ENCODE results near the gene VEPH1. TPM values are rescaled to one million over a fixed set of nuclear protein-coding genes. Genes with fewer than 3 reads are reported as not detected.
A peak's percentile ranks its signal among the peaks of the same experiment; 100 is the strongest.

Gene VEPH1
- total RNA-seq, 1 donor: 23.2 TPM

- Histone ChIP-seq H2AFZ (ENCODE audit: low read length) (no peak overlapping the region), H3K4me2 (ENCODE audit: insufficient read depth, low read length) (no peak overlapping the region), H3K9me3 (ENCODE audit: low read depth, low read length) (no peaks in the 10 kb centered on the region), H3K27me3 (ENCODE audit: insufficient read depth, low read length) (no peaks in the 10 kb centered on the region), H3K4me3 (ENCODE audit: insufficient read depth, low read length) (no peak overlapping the region), H4K20me1 (ENCODE audit: insufficient read depth, low read length) (no peaks in the 10 kb centered on the region), H3K27ac (ENCODE audit: low read depth, low read length) (peak overlapping the region; percentile 27), H3K79me2 (ENCODE audit: insufficient read depth, low read length) (no peaks in the 10 kb centered on the region), H3K4me1 (ENCODE audit: insufficient read depth, low read length) (peaks cover 39% of the 10 kb centered on the region), H3K36me3 (ENCODE audit: insufficient read depth, low read length) (no peaks in the 10 kb centered on the region)
- no peak for TF ChIP-seq CTCF (IDR thresholded peaks at IDR 0.05; ENCODE audit: extremely low read depth, low read depth, low read length)
- peak; percentile 3 for DNase-seq (ENCODE audit: insufficient read length, low spot score, missing footprints)
Measured at GRCh38 chr3:157300094-157300493, 203.1 kb downstream of the VEPH1 start.

GRCh38 chr3:157297328-157297915 is 205.8 kb downstream of the VEPH1 start:
- no peaks in the 10 kb centered on the region for H4K20me1 ChIP-seq (ENCODE audit: insufficient read depth, low read length)

DNA sequence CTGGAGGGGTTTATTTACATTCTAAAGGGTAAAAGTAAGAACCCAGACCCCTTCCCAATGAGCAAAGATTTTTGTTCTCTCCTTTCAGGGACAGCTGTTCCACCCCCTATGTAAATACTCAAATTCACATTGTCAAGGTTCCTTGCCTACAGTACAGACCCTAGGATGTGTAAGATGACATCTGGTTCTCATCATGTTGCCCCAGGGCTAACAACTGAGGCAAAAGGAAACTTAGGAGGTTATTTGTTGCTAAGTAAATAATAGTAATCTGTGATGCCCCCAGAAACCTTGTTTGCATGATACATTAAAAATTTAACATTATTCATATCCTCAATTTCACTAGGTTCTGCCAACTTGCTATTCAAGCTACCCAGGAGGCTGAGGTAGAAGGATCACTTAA is 208.3 kb downstream of the VEPH1 start:
- H3K36me3 ChIP-seq (ENCODE audit: insufficient read depth, low read length): no peaks in the 10 kb centered on the region
- peak overlapping the region; percentile 88 for H3K27ac ChIP-seq (ENCODE audit: low read depth, low read length)
- H3K27me3 ChIP-seq (ENCODE audit: insufficient read depth, low read length): no peaks in the 10 kb centered on the region
- no peaks in the 10 kb centered on the region for H3K79me2 ChIP-seq (ENCODE audit: insufficient read depth, low read length)
- no peak overlapping the region for H2AFZ ChIP-seq (ENCODE audit: low read length)
- peaks cover 61% of the 10 kb centered on the region for H3K4me1 ChIP-seq (ENCODE audit: insufficient read depth, low read length)
- no peak for DNase-seq (ENCODE audit: insufficient read length, low spot score, missing footprints)
- no peak overlapping the region for H3K4me2 ChIP-seq (ENCODE audit: insufficient read depth, low read length)
- TF ChIP-seq CTCF (IDR thresholded peaks at IDR 0.05; ENCODE audit: extremely low read depth, low read depth, low read length): no peak
- H3K4me3 ChIP-seq (ENCODE audit: insufficient read depth, low read length): no peak overlapping the region
- no peaks in the 10 kb centered on the region for H4K20me1 ChIP-seq (ENCODE audit: insufficient read depth, low read length)
- H3K9me3 ChIP-seq (ENCODE audit: low read depth, low read length): no peaks in the 10 kb centered on the region

More at GRCh38 chr3:157297328-157297915, 205.8 kb downstream of the VEPH1 start:
- Histone ChIP-seq H3K36me3 (ENCODE audit: insufficient read depth, low read length) (no peaks in the 10 kb centered on the region), H3K4me3 (ENCODE audit: insufficient read depth, low read length) (no peak overlapping the region), H3K79me2 (ENCODE audit: insufficient read depth, low read length) (no peaks in the 10 kb centered on the region), H2AFZ (ENCODE audit: low read length) (no peak overlapping the region), H3K4me2 (ENCODE audit: insufficient read depth, low read length) (no peak overlapping the region), H3K9me3 (ENCODE audit: low read depth, low read length) (no peaks in the 10 kb centered on the region), H3K27ac (ENCODE audit: low read depth, low read length) (peak overlapping the region; percentile 13), H3K4me1 (ENCODE audit: insufficient read depth, low read length) (peaks cover 54% of the 10 kb centered on the region), H3K27me3 (ENCODE audit: insufficient read depth, low read length) (no peaks in the 10 kb centered on the region)
- no peak for DNase-seq (ENCODE audit: insufficient read length, low spot score, missing footprints)
- no peak for TF ChIP-seq CTCF (IDR thresholded peaks at IDR 0.05; ENCODE audit: extremely low read depth, low read depth, low read length)

DNA sequence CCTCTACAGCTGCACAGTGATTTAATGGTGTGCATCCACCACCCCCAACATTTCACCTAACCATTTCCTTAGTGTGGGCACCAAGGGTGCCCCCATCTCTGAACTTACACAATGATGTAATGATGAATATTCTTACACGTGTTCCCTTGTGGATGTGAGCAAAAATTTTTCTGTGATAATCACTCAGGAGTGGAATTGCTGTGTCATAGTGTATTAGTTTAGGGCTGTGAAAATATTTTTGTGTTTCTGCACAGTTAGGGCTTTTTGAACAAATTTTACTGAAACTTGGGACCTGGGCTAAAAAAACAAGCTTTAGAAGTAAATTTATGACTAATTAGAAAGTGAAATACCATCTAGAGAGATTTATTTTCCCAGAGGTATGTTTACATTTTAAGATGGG is 208.7 kb downstream of the VEPH1 start:
- TF ChIP-seq CTCF (IDR thresholded peaks at IDR 0.05; ENCODE audit: extremely low read depth, low read depth, low read length): no peak
- H3K9me3 ChIP-seq (ENCODE audit: low read depth, low read length): no peaks in the 10 kb centered on the region
- no peaks in the 10 kb centered on the region for H3K27me3 ChIP-seq (ENCODE audit: insufficient read depth, low read length)
- peaks cover 61% of the 10 kb centered on the region for H3K4me1 ChIP-seq (ENCODE audit: insufficient read depth, low read length)
- DNase-seq (ENCODE audit: insufficient read length, low spot score, missing footprints): no peak
- no peaks in the 10 kb centered on the region for H3K36me3 ChIP-seq (ENCODE audit: insufficient read depth, low read length)
- no peaks in the 10 kb centered on the region for H4K20me1 ChIP-seq (ENCODE audit: insufficient read depth, low read length)
- peak overlapping the region; percentile 88 for H3K27ac ChIP-seq (ENCODE audit: low read depth, low read length)
- H3K79me2 ChIP-seq (ENCODE audit: insufficient read depth, low read length): no peaks in the 10 kb centered on the region
- peak overlapping the region; percentile 37 for H3K4me2 ChIP-seq (ENCODE audit: insufficient read depth, low read length)
- H3K4me3 ChIP-seq (ENCODE audit: insufficient read depth, low read length): no peak overlapping the region
- H2AFZ ChIP-seq (ENCODE audit: low read length): no peak overlapping the region
